Measurements from ENCODE around the gene STAMBP. TPM values are rescaled to one million over a fixed set of nuclear protein-coding genes. Genes with fewer than 3 reads are reported as not detected.

The STAMBP gene
- total RNA-seq, 2 experiments from 2014 or later, result 80.5 to 80.7 TPM

DNA sequence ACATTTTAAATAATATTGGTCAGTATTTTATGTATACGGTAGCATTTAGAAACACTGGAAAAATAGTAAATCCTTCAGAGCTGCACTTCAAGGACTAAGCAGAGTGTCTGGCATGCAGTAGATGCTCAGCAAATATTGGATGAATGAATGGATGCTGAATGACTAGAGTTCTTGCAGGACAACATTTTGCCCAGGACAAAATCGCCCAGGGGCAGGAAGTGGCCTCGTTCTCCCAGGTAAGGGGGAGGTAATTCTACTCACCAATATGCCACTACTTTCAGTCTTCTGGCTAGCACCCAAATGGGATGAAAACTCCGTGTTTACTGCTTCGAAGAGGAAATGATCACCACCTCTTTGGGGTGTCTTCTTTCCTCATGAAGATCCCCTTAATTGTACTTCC is 93.9 kb downstream of the STAMBP start:
- CTCF ChIA-PET, result interaction anchor here (1.0 to 2.7 kb wide), 3 partner anchors 65 to 118 kb away, joined by 3 to 8 read pairs (median 4); no protein-coding TSS in a partner anchor
- H3K9me3 Mint-ChIP-seq, result no peaks in the 10 kb centered on the region
- peaks cover 10% of the 10 kb centered on the region for H3K4me1 Mint-ChIP-seq (ENCODE audit: low read depth)
- no peak overlapping the region for H3K4me3 Mint-ChIP-seq
- no peaks in the 10 kb centered on the region for H3K36me3 Mint-ChIP-seq (ENCODE audit: low read depth)
- no peaks in the 10 kb centered on the region for H3K27me3 Mint-ChIP-seq (ENCODE audit: low read depth)
- no peak for DNase-seq
- no peak overlapping the region for H3K27ac Mint-ChIP-seq
- intact Hi-C loops (cut with micrococcal nuclease), result no loop called here

Other genes starting within 250 kb of the STAMBP start
- not detected for gene NAT8, start 186.5 kb upstream of the STAMBP start, total RNA-seq
- gene TPRKB, start 91.6 kb upstream of the STAMBP start, total RNA-seq, result 10 to 100 TPM; 30.5 to 32.5 TPM
- gene DUSP11, start 48.9 kb upstream of the STAMBP start, total RNA-seq, result 10 to 100 TPM; 22.7 to 24.4 TPM
- gene C2orf78, start 44.8 kb upstream of the STAMBP start, total RNA-seq, result not detected
- gene ACTG2, start 64.0 kb downstream of the STAMBP start, total RNA-seq, result not detected
- 100 to 1,000 TPM; 112 to 115 TPM for gene DGUOK, start 97.9 kb downstream of the STAMBP start, total RNA-seq
- gene TET3, start 155.9 kb downstream of the STAMBP start, total RNA-seq, result 10 to 100 TPM; 14.4 to 15.2 TPM